ENCODE data around the gene HRAS. TPM values are rescaled to one million over a fixed set of nuclear protein-coding genes. Genes with fewer than 3 reads are reported as not detected.

The HRAS gene
- total RNA-seq, 1 donor from 2014 or later = 150 TPM

DNA sequence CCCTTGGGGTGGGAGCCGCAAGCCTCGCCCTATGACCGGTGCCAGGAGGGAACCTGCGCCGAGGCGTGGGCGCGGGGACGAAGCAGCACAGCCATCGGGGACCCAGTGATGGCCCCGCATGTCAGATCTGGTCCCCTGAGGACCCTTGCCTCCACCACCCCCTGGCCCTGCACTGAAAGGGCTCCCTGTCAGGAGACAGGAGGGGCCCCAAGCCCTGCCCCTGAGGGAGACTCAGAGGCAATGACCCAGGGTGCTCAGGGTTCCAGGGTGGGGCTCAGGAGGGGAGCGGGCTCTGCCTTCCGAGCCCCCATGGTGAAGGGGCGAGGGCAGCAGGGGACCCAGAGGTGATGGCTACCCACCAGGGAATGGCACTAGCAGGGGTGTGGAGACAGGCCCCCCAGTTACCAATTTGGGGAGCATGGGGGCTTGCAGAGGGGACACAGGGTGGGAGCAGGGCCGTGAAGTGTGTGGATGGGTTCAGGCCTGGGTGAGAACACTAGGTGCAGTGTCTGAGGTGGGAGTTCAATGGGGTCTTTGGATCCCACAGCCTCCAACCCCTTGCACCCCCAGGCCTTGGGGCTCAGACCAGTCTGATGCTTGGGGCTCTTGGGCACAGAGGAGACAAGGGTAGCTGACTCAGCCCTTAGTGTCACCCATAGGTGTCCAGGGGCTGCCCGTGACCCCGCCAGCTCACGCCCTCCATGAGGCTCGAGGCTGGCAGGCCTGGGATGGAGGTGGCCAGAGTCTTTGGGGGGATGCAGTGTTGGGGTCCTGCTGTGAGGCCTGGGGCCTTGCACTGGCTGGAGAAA lies 2.5 kb upstream of the HRAS start:
- H3K27me3 ChIP-seq (ENCODE audit: control insufficient read depth, insufficient read depth, low read length) = no peaks in the 10 kb centered on the region
- DNase-seq (ENCODE audit: low read depth) (no peak), FAIRE-seq (no peak)
- peaks cover 16% of the 10 kb centered on the region for H3K36me3 ChIP-seq (ENCODE audit: control insufficient read depth, insufficient read depth, low read length)
- peak overlapping the region; percentile 40 for H3K4me3 ChIP-seq (ENCODE audit: low read depth, low read length)
- TF ChIP-seq, protein P1, sequence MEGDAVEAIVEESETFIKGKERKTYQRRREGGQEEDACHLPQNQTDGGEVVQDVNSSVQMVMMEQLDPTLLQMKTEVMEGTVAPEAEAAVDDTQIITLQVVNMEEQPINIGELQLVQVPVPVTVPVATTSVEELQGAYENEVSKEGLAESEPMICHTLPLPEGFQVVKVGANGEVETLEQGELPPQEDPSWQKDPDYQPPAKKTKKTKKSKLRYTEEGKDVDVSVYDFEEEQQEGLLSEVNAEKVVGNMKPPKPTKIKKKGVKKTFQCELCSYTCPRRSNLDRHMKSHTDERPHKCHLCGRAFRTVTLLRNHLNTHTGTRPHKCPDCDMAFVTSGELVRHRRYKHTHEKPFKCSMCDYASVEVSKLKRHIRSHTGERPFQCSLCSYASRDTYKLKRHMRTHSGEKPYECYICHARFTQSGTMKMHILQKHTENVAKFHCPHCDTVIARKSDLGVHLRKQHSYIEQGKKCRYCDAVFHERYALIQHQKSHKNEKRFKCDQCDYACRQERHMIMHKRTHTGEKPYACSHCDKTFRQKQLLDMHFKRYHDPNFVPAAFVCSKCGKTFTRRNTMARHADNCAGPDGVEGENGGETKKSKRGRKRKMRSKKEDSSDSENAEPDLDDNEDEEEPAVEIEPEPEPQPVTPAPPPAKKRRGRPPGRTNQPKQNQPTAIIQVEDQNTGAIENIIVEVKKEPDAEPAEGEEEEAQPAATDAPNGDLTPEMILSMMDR (IDR thresholded peaks at IDR 0.05; ENCODE audit: insufficient read depth, low read length, severe bottlenecking) = no peak

DNA sequence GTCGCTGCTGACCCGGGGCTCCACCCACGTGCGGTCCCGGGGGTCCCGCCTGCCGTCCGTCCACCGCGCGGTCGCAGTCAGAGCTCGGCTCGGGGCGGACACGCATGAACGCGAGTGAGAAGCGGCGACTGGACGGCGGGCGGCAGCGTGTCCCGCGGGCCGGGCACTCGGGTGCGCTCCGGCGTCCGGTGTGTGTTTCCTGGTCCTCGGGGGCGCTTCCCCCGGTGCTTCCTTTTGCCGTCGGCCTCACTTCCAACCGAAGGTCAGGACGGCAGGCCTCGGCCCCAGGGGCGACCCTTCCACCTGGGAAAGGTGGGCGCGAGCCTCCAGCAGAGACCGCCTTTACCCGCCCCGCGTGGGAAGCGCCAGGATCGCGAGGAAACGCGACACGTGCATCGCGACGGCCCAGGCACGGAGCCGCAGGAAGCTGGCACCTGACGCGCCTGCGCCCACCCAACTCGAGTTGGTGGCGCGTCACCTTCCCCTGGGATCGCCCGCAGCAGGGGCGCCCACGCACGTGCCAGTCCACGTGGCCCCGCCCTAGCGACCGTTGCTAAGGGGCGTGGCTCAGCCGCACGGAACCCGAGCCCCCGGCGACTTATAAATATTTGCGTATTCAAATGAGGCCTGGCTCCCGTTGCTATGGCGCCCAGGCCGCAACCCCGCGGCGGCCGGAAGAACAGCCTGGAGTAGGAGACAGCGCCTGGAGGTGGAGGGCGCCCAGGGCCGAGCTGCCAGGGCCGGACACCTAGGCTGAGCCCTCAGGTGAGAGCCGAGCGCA lies 1.7 kb upstream of the HRAS start, which contains the start of gene LRRC56:
TSS of gene LRRC56 (plus strand) at position 687 of the 781 bp plus-strand sequence. CDS start 3,158 bp downstream, outside the sequence.
- no peaks in the 10 kb centered on the region for H3K27me3 ChIP-seq (ENCODE audit: control insufficient read depth, insufficient read depth, low read length)
- H3K36me3 ChIP-seq (ENCODE audit: control insufficient read depth, insufficient read depth, low read length) = peaks cover 21% of the 10 kb centered on the region
- peak; percentile 57 for DNase-seq (ENCODE audit: low read depth)
- TF ChIP-seq, protein P1 (IDR thresholded peaks at IDR 0.05; ENCODE audit: insufficient read depth, low read length, severe bottlenecking) = no peak
- peak within 1 kb of the TSS; percentile 40 for H3K4me3 ChIP-seq (ENCODE audit: low read depth, low read length)
- FAIRE-seq = no peak

GRCh38 chr11:535210-535518 lies 212 bp downstream of the HRAS start:
- Histone ChIP-seq H3K36me3 (ENCODE audit: control insufficient read depth, insufficient read depth, low read length) (peaks cover 29% of the 10 kb centered on the region), H3K4me3 (ENCODE audit: low read depth, low read length) (peak overlapping the region; percentile 87), H3K27me3 (ENCODE audit: control insufficient read depth, insufficient read depth, low read length) (no peaks in the 10 kb centered on the region)
- DNase-seq (ENCODE audit: low read depth) = no peak
- TF ChIP-seq, protein P1 (IDR thresholded peaks at IDR 0.05; ENCODE audit: insufficient read depth, low read length, severe bottlenecking) = no peak
- FAIRE-seq = no peak

DNA sequence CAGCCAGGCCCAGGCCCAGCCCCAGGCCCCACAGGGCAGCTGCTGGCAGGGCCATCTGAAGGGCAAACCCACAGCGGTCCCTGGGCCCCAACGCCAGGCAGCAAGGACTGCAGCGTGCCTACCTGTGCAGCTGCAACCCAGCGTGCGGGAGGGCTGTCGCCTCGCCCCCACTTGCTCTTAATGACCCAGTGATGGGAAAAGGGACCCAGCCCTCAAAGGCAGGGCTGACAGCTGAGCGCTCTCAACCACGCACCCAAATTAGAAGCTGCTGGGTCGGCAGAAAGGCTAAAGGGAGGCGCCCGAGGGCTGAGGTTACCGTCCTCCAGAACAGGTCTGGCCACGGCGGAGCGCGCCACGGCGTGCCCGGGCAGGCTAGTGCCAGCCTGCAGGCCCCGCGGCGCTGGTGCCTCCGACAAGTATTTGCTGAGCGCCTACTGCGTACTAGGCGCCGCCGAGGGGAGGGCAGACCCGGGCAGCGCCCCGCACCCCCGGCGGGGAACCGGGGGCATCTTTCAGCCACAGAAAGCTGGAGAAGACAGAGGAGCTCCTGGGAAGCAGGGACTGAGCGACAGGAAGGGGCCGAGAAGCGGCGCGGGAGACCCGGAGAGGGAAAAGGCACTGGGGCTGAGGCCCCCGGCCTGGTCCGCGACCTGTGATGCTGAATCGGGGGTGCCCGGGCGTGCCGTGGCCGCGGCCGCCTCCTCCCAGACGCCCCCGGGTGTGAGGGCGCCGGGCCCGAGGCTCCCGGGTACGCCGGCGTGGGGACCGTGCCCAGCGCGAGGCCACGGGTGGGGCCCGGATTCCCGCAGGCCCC lies 773 bp downstream of the HRAS start:
- FAIRE-seq = no peak
- H3K4me3 ChIP-seq (ENCODE audit: low read depth, low read length) = peak overlapping the region; percentile 87
- DNase-seq (ENCODE audit: low read depth) = peak; percentile 89
- TF ChIP-seq, protein P1 (IDR thresholded peaks at IDR 0.05; ENCODE audit: insufficient read depth, low read length, severe bottlenecking) = peak; percentile 12
- no peaks in the 10 kb centered on the region for H3K27me3 ChIP-seq (ENCODE audit: control insufficient read depth, insufficient read depth, low read length)
- H3K36me3 ChIP-seq (ENCODE audit: control insufficient read depth, insufficient read depth, low read length) = peaks cover 29% of the 10 kb centered on the region

GRCh38 chr11:533586-534395 lies 1.6 kb downstream of the HRAS start:
- no peak for FAIRE-seq
- Histone ChIP-seq H3K36me3 (ENCODE audit: control insufficient read depth, insufficient read depth, low read length) (peaks cover 29% of the 10 kb centered on the region), H3K4me3 (ENCODE audit: low read depth, low read length) (peak overlapping the region; percentile 87), H3K27me3 (ENCODE audit: control insufficient read depth, insufficient read depth, low read length) (no peaks in the 10 kb centered on the region)
- no peak for DNase-seq (ENCODE audit: low read depth)
- TF ChIP-seq, protein P1 (IDR thresholded peaks at IDR 0.05; ENCODE audit: insufficient read depth, low read length, severe bottlenecking) = no peak
